Activated CD8-positive, alpha-beta memory T cell treated with anti-CD3 and anti-CD28 coated beads for 1 hour (primary cell): Measurements from ENCODE around the gene LAX1.
"Not testable (repeated sequence)": the region's sequence is repeated elsewhere in the genome, so short reads cannot be mapped to it uniquely, and the experiment has no call there.

Experiments
- DNase-seq, 2 donors: peaks; one replicate each; pipeline ENCODE4 v3.0.0-alpha.2; 2020; ENCODE audit warnings: low read depth in 1 of 2; ENCODE audit errors: extremely low read depth in 1 of 2

LAX1 gene

GRCh38 chr1:203764105-203765028 lies 616 bp upstream of the LAX1 start:
- no peak for DNase-seq

GRCh38 chr1:203768256-203768655 lies 3.3 kb downstream of the LAX1 start:
- no peak for DNase-seq

- no peak for DNase-seq
Observed at GRCh38 chr1:203769505-203770343, 4.7 kb downstream of the LAX1 start.

GRCh38 chr1:203771901-203772301 lies 6.9 kb downstream of the LAX1 start:
- no peak for DNase-seq

- no peak for DNase-seq
Observed at GRCh38 chr1:203772836-203773235, 7.9 kb downstream of the LAX1 start.

GRCh38 chr1:203776636-203777035 lies 11.7 kb downstream of the LAX1 start:
- no peak for DNase-seq

- DNase-seq, result no peak
Observed at GRCh38 chr1:203777596-203777995, 12.6 kb downstream of the LAX1 start.

GRCh38 chr1:203778146-203778545 lies 13.2 kb downstream of the LAX1 start:
- DNase-seq, result no peak

- DNase-seq, result no peak
Observed at GRCh38 chr1:203778789-203779188, 13.8 kb downstream of the LAX1 start.

- no peak for DNase-seq
Observed at GRCh38 chr1:203781962-203782361, 17.0 kb downstream of the LAX1 start.

GRCh38 chr1:203789966-203790365 lies 25.0 kb downstream of the LAX1 start:
- no peak for DNase-seq

- no peak for DNase-seq
Observed at GRCh38 chr1:203791498-203791897, 26.5 kb downstream of the LAX1 start.

GRCh38 chr1:203792486-203792885 lies 27.5 kb downstream of the LAX1 start:
- no peak for DNase-seq

- not testable (repeated sequence) for DNase-seq
Observed at GRCh38 chr1:203793561-203793960, 28.6 kb downstream of the LAX1 start.

- no peak for DNase-seq
Observed at GRCh38 chr1:203794764-203795440, 29.9 kb downstream of the LAX1 start.

- peak; percentile 96 to 97 for DNase-seq
Observed at GRCh38 chr1:203795441-203796235, 30.7 kb downstream of the LAX1 start, which contains the start of the genes ZBED6 and ZC3H11A. TSS of gene ZBED6 (plus strand) at chr1:203795623. CDS start at chr1:203797523, 1,900 bp downstream. TSS of gene ZC3H11A (plus strand) at chr1:203795623. CDS start at chr1:203817071, 21,448 bp downstream.

GRCh38 chr1:203796236-203796605 lies 31.2 kb downstream of the LAX1 start:
- no peak for DNase-seq

- no peak for DNase-seq
Observed at GRCh38 chr1:203797216-203797615, 32.2 kb downstream of the LAX1 start.

GRCh38 chr1:203797948-203798655 lies 33.1 kb downstream of the LAX1 start:
- no peak for DNase-seq

- no peak for DNase-seq
Observed at GRCh38 chr1:203799157-203799556, 34.2 kb downstream of the LAX1 start.
